DND-41 (cell line): ENCODE measurements around the gene FRRS1L.

Source experiments
- EZH2 ChIP-seq: IDR thresholded peaks from 3 replicates; pipeline ENCODE4 v1.6.1; 2012; ENCODE audit warnings: borderline replicate concordance, low read depth, mild to moderate bottlenecking, moderate library complexity, low read length, inconsistent platforms; ENCODE audit not compliant: severe bottlenecking
- TF ChIP-seq, protein P1 (sequence below): IDR thresholded peaks from 2 replicates; pipeline ENCODE4 v1.5.1; 2012; ENCODE audit warnings: borderline replicate concordance, low read length, moderate library complexity, mild to moderate bottlenecking; ENCODE audit not compliant: poor library complexity, severe bottlenecking; ENCODE audit errors: extremely low read depth

DNA sequence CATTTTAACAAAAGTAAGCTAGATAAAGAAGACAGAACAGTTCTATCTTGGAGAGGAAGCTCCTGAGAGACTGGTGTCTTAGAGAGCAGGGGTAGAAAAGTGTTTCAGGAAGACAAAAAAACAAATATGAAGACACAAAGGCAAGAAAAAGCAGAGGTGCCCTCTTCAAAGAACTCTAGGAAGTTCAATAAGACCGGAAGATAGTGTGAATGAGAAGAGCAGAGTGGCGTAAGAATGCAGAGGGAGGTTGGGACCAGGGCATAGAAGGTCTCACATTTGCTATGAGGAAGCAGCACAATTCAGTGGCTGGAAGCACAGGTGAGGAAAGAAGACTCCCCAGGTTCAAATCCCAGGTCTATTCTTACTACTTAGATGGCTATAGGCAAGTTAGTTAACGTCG lies 69.9 kb downstream of the FRRS1L start:
- TF ChIP-seq, protein P1, sequence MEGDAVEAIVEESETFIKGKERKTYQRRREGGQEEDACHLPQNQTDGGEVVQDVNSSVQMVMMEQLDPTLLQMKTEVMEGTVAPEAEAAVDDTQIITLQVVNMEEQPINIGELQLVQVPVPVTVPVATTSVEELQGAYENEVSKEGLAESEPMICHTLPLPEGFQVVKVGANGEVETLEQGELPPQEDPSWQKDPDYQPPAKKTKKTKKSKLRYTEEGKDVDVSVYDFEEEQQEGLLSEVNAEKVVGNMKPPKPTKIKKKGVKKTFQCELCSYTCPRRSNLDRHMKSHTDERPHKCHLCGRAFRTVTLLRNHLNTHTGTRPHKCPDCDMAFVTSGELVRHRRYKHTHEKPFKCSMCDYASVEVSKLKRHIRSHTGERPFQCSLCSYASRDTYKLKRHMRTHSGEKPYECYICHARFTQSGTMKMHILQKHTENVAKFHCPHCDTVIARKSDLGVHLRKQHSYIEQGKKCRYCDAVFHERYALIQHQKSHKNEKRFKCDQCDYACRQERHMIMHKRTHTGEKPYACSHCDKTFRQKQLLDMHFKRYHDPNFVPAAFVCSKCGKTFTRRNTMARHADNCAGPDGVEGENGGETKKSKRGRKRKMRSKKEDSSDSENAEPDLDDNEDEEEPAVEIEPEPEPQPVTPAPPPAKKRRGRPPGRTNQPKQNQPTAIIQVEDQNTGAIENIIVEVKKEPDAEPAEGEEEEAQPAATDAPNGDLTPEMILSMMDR, result no peak
- TF ChIP-seq EZH2, result no peak
